ENCODE results near the gene P2RX3. TPM values are rescaled to one million over a fixed set of nuclear protein-coding genes. Genes with fewer than 3 reads are reported as not detected.
"Not testable (repeated sequence)": the region's sequence is repeated elsewhere in the genome, so short reads cannot be mapped to it uniquely, and the experiment has no call there.

Gene P2RX3
- not detected for polyA plus RNA-seq (2013, experiment 1 of 2; ENCODE audit: insufficient read length)
- not detected for polyA plus RNA-seq (2013, experiment 2 of 2; ENCODE audit: insufficient read length)

GRCh38 chr11:57338142-57338541, at the start of gene P2RX3:
Gene P2RX3, plus strand, starts transcription at chr11:57338352. Its CDS starts 199 bp downstream, at chr11:57338551.
- no peak for DNase-seq

DNA sequence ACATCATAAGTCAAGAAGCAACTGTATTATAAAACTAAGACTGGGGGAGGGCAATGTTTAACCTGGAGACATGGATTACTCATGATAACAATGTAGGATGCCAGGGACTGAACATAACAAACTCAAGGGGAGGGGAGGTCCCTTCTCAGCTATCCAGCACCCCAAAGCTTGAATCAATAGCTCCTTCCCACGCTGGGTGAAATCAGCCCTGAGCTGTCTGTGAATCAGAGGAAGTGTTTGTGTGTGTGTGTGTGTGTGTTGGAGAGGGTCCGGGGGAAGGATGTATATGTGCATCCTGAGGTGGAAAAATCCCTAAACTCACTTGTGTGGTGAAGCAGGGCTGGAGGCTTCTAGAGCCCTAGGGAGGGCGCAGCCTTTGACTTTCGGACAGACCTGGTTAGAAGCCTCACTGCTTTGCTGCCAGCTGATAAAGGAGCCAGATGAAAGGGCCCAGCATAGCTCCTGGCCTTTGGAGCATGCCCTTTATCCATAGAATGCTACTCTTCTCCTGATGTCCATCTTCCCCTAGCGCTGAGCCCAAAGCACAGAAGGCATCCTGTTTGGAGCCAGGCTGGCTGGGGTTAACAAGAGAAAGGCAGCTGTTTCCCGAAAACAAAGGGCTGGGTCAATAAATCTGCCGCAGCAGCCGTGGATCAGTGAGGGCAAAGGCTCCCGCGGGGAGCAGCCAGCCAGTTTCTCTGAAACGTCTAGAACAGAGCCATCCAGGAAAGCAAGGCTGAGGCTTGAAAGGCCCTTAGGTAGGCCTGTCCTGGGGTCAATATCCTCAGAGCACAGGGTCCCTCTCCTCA, 49.2 kb upstream of the P2RX3 start:
- DNase-seq: peak; percentile 55

DNA sequence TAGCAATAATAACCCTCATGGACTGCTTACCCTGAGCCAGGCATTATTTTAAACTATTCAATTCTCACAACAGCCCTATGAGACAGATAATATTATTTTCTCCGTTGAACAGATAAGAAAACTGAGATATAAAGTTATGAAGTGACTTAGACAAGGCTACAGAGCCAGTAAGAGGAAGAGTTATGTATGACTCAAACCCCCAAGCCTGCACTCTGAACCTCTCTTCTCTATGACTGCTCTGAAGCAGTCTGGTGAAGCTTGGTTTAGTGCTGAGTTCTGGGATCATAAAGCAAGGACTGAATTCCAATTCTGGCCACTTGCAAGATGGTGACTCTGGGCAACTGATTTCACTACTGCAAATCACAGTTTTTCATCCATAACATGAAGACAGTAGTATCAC, 47.9 kb upstream of the P2RX3 start:
- no peak for DNase-seq

- DNase-seq: peak; percentile 77
Observed at GRCh38 chr11:57294225-57295131, 43.7 kb upstream of the P2RX3 start.

- not testable (repeated sequence) for DNase-seq
Observed at GRCh38 chr11:57296205-57296604, 41.9 kb upstream of the P2RX3 start.

GRCh38 chr11:57297221-57297620, 40.9 kb upstream of the P2RX3 start:
- no peak for DNase-seq

GRCh38 chr11:57299150-57299737, 38.9 kb upstream of the P2RX3 start:
- no peak for DNase-seq

DNA sequence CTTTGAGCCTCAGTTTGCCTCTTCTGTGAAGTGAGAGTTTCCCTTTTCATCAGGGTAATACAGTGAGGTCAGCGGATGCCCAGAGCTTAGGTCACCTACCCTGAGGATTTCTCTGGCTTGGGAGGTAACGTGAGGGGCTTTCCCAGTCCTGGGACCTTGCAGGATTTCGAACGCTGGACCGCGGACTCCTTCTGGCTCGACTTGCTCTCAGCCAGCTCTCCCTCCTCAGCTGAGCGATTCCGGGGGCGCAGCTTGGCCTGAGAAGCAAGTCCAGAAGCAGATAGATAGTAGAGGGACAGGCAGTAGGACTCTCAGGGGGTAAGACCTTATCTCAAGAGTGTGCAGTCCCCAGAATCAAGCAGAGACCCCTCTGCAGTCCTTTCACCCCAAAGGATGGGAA, 37.4 kb upstream of the P2RX3 start:
- DNase-seq: no peak

DNA sequence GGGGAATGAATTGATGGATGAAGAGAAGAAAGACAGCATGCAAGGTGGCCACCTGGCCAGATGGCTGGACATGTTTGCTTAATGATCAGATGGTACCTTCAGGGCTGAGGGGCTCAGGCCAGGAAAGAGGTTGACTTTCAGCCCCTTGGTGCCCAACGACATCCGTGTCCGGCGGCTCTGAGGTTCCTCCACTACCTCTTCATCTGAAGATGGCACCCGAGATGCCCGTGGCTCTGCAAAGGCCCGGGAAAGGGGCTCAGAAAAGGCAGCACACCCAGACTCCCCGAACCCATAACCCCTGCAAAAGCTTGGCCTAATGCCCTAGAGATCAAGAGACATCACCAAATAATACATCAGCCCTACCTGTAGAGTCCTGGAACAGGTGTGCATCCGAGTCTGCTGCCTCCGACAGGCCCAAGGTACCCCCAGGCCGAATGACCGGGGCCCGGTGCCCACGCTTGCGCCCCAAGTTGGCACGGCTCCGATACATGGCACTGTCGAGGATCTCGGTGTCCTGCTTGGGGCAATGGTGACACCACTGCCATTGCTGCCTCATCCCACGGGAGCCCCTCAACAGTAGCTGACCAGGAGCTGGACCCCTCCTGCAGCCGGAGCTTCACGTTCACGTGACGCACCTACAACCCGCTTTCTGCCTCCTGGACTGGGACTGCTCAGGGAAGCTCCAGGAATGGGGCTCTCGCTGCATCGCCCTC, 36.3 kb upstream of the P2RX3 start:
- DNase-seq: no peak

- no peak for DNase-seq
Observed at GRCh38 chr11:57302489-57302888, 35.7 kb upstream of the P2RX3 start.

DNA sequence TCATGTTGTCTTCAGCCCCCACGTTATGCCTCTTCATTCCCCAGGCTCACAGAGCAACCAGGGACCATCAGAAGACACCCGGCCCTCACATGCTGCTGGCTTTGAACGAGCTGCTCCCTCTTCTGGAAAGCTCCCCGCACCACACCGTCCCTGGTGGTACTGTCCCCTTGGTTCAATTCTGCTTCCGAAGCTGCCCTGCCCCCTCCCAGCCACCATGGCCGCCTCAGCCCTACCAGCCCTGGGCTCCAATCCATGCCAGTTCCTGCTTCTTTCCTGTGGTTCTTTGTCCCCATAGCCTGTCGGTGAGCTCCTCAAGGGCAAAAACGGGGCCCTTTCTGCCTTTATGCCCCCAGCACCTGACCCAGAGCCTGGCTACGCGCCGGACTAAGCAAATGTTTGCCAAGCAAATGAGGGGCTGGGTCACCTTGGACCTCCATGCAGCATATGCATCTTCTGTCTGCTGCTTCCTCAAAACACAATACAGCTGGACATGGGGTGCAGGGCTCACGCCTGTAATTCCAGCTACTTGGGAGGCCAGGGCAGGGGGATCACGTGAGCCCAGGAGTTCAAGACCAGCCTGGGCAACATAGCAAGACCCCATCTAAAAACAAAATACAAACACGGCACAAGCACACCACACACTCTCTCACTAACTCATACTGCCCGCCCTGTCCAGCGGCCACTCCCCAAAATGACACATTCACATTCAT, 34.7 kb upstream of the P2RX3 start:
- no peak for DNase-seq

- peak; percentile 50 for DNase-seq
Observed at GRCh38 chr11:57303990-57304579, 34.1 kb upstream of the P2RX3 start.

GRCh38 chr11:57305523-57305922, 32.6 kb upstream of the P2RX3 start:
- no peak for DNase-seq

DNA sequence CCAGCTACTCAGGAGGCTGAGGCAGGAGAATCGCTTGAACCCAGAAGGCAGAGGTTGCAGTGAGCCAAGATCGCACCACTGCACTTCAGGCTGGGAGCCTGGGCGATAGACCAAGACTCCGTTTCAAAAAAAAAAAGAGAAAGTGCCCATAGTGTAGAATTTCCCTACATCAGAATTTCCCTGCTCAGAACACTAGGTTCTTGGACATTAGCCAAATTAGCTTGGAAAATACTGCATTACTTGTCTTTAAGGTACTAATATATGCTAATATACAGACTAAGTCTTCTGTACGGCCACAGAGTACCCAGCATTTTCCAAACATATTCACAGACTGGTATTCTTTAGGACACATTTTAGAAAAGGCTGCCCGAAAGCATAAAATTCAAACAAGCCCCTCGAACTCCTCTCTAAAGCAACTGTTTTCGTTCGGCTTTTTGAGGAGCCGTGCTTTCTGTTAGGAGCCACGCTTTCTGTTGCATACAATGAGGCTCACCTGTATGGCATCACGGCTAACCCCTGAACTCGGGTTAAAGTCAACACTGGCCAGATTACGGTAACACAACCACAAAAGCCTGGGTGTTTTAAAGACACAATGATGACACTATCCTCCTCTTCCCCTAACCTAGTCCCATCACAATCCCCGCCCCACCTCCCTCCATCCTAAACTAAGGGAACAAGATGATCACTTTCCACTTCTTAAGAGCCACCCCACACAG, 31.8 kb upstream of the P2RX3 start:
- no peak for DNase-seq

- no peak for DNase-seq
Observed at GRCh38 chr11:57306940-57307565, 31.1 kb upstream of the P2RX3 start.

GRCh38 chr11:57307666-57308270, 30.4 kb upstream of the P2RX3 start:
- no peak for DNase-seq

- no peak for DNase-seq
Observed at GRCh38 chr11:57308426-57309060, 29.6 kb upstream of the P2RX3 start.

- no peak for DNase-seq
Observed at GRCh38 chr11:57309106-57310059, 28.8 kb upstream of the P2RX3 start.

Measured in fibroblast of skin of scalp (primary cell).